GM21825 (cell line): ENCODE measurements around the gene NDUFS3.
A peak's percentile ranks its signal among the peaks of the same experiment; 100 is the strongest.

Experiments
- ATAC-seq: cut with Tn5 transposase; IDR thresholded peaks from one replicate; pipeline ENCODE4 v1.9.1; 2021; ENCODE audit warnings: mild to moderate bottlenecking, moderate library complexity; ENCODE audit not compliant: unreplicated experiment

Gene NDUFS3

GRCh38 chr11:47589977-47590861 lies 11.3 kb downstream of the NDUFS3 start:
- ATAC-seq = no peak

GRCh38 chr11:47591764-47592163 lies 12.9 kb downstream of the NDUFS3 start:
- no peak for ATAC-seq

- no peak for ATAC-seq
Observed at GRCh38 chr11:47592251-47592650, 13.4 kb downstream of the NDUFS3 start.

- no peak for ATAC-seq
Observed at GRCh38 chr11:47592970-47593369, 14.1 kb downstream of the NDUFS3 start.

GRCh38 chr11:47593492-47593933 lies 14.6 kb downstream of the NDUFS3 start:
- ATAC-seq = no peak

- no peak for ATAC-seq
Observed at GRCh38 chr11:47593934-47594855, 15.3 kb downstream of the NDUFS3 start, which contains the start of gene C1QTNF4. C1QTNF4 (minus strand) TSS chr11:47594411; CDS start chr11:47590810, 3,601 bp downstream.

- no peak for ATAC-seq
Observed at GRCh38 chr11:47595029-47595428, 16.2 kb downstream of the NDUFS3 start.

- ATAC-seq = no peak
Observed at GRCh38 chr11:47595967-47596366, 17.1 kb downstream of the NDUFS3 start.

GRCh38 chr11:47599902-47600301 lies 21.0 kb downstream of the NDUFS3 start:
- ATAC-seq = no peak

- no peak for ATAC-seq
Observed at GRCh38 chr11:47603295-47603694, 24.4 kb downstream of the NDUFS3 start.

- ATAC-seq = no peak
Observed at GRCh38 chr11:47605921-47606320, 27.0 kb downstream of the NDUFS3 start.

GRCh38 chr11:47606731-47607130 lies 27.9 kb downstream of the NDUFS3 start:
- no peak for ATAC-seq

GRCh38 chr11:47607380-47607779 lies 28.5 kb downstream of the NDUFS3 start:
- ATAC-seq = no peak

- no peak for ATAC-seq
Observed at GRCh38 chr11:47609675-47610074, 30.8 kb downstream of the NDUFS3 start.

- peak; percentile 83 for ATAC-seq
Observed at GRCh38 chr11:47611348-47611794, 32.5 kb downstream of the NDUFS3 start.

- no peak for ATAC-seq
Observed at GRCh38 chr11:47615249-47615648, 36.4 kb downstream of the NDUFS3 start.

- peak; percentile 54 for ATAC-seq
Observed at GRCh38 chr11:47616726-47617416, 38.0 kb downstream of the NDUFS3 start.

- ATAC-seq = no peak
Observed at GRCh38 chr11:47617417-47617809, 38.5 kb downstream of the NDUFS3 start.

GRCh38 chr11:47620836-47621378 lies 42.0 kb downstream of the NDUFS3 start:
- no peak for ATAC-seq

GRCh38 chr11:47626234-47626633 lies 47.4 kb downstream of the NDUFS3 start:
- no peak for ATAC-seq
